GM12873 (cell line): ENCODE data around the gene MC5R.

Experiments used
- CTCF ChIP-seq: IDR thresholded peaks from 2 replicates; pipeline ENCODE4 v1.5.1; 2012; ENCODE audit warnings: low read depth, mild to moderate bottlenecking, moderate library complexity, low read length, control low read depth; ENCODE audit not compliant: insufficient read depth; ENCODE audit errors: missing control alignments

Gene MC5R

GRCh38 chr18:13811993-13812392 is 12.0 kb upstream of the MC5R start:
- TF ChIP-seq CTCF = peak; percentile 51

- TF ChIP-seq CTCF = peak; percentile 84
Measured at GRCh38 chr18:13813271-13813849, 10.6 kb upstream of the MC5R start.

GRCh38 chr18:13826209-13826608 is 2.3 kb downstream of the MC5R start:
- TF ChIP-seq CTCF = no peak

- no peak for TF ChIP-seq CTCF
Measured at GRCh38 chr18:13831864-13832508, 8.0 kb downstream of the MC5R start.

GRCh38 chr18:13834496-13835015 is 10.6 kb downstream of the MC5R start:
- no peak for TF ChIP-seq CTCF

- TF ChIP-seq CTCF = no peak
Measured at GRCh38 chr18:13835202-13835601, 11.3 kb downstream of the MC5R start.

- TF ChIP-seq CTCF = no peak
Measured at GRCh38 chr18:13836559-13836958, 12.6 kb downstream of the MC5R start.
